Measurements from ENCODE around the gene AFTPH. TPM values are rescaled to one million over a fixed set of nuclear protein-coding genes. Genes with fewer than 3 reads are reported as not detected.

Gene AFTPH
- total and polyA plus RNA-seq, 8 donors: 16.1 to 35.4 (median 19.6) TPM

- H3K4me1 ChIP-seq: peaks cover 2 to 11% (median 3%) of the 10 kb centered on the region in 3 donors
- no peak overlapping the region for H3K4me3 ChIP-seq
- DNase-seq (no peak), ATAC-seq (peak in 2 of 4 donors; percentile 34 to 44), FAIRE-seq (no peak)
- no peaks in the 10 kb centered on the region for H3K9me3 ChIP-seq
- no peak for TF ChIP-seq CTCF (IDR thresholded peaks at IDR 0.05)
- WGBS, 2 donors: 91 to 96% methylated on average over 11 of the region's 11 CpGs
- no peaks in the 10 kb centered on the region for H3K27me3 ChIP-seq
- no peak overlapping the region for H3K27ac ChIP-seq
- intact Hi-C loops (cut with DNase I): no loop called here
- peaks cover 0 to 23% (median 4%) of the 10 kb centered on the region in 3 donors for H3K36me3 ChIP-seq
Observed at GRCh38 chr2:64634345-64635267, 110.5 kb downstream of the AFTPH start.

DNA sequence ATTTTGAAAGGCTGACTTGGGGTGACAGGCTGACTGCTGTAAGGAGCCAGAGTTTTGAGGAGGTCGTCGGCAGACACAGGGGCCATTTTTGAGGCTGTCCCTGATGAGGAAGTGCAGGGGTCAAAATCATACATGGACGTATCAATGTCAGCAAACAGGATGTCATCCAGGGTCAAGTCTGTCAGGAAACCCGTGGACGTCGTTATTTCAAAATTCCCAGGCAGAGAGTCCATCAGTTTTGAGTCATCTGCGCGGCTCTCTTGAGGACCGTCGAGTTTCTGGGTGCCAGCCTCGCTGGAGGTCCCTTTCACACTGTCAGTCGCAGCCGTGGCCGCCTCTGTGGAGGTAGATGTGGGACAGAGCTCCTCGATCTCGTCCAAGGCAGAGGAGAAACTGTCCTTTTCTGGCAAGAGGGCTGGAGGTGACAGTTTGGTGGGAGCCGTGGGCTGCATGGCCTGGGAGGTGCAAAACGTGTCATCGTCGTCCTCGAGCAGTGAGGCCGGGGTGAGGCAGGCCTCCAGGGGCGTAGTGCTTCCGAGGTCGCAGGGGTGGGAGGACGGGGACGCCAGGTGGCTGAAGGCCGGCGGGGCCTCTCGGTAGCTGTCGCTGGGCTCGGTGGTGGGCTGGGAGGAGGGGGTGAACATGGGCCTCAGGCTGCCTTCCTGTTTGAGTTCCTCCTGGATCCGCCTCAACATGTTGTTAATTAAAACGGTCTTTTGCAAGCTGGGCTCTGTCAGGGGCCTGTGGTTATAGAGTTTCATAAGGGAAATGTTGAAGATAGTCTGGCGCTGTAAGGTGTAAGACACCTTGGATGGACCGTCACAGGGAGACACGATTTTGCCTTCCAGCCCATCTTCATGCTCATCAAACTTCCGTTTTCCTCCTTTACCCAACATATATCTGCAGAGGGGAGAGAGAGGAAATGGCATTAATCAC, 112.1 kb downstream of the AFTPH start:
- Histone ChIP-seq H3K4me1 (peaks cover 5 to 16% (median 12%) of the 10 kb centered on the region in 3 donors), H3K27me3 (no peaks in the 10 kb centered on the region), H3K9me3 (no peaks in the 10 kb centered on the region), H3K27ac (no peak overlapping the region), H3K4me3 (no peak overlapping the region), H3K36me3 (peaks cover 0 to 23% (median 4%) of the 10 kb centered on the region in 3 donors)
- intact Hi-C loops (cut with DNase I): no loop called here
- DNase-seq (peak in 2 of 6 donors; percentile 53 to 62), FAIRE-seq (no peak), ATAC-seq (peak in 1 of 4 donors; percentile 20)
- WGBS, 2 donors: 89% methylated on average over 38 of the region's 38 CpGs
- no peak for TF ChIP-seq CTCF (IDR thresholded peaks at IDR 0.05)

DNA sequence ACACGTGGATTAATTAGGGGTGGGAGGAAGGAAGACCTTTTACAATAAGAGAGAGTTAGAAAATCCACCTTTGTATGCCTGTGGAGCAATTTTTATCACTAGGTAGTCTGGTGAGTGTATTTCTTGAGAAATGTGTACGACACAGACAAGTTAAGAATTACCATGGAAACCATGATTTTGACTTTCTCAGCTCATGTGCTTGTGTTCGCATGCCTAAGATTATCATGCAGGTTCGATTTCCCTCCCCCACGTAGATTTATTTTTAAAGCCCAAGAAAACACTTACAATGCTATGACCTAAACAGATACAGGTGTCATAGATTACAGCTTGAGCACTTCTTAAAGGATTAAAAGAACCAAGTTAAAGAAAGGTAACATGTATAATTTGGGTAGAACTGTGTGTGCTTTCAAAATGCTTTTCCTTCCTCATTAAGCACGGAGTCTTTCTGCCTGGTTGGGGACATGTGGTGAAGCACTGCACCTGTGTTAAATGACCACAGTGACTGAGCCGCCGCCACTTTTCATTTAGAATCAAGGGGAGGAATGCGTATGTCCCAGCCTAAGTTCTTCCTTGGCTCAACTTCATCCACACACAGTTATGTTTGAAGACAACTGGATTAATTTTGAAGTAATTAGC, 113.0 kb downstream of the AFTPH start:
- Histone ChIP-seq H3K4me1 (peaks cover 5 to 22% (median 17%) of the 10 kb centered on the region in 3 donors), H3K9me3 (no peaks in the 10 kb centered on the region), H3K36me3 (peaks cover 0 to 23% (median 4%) of the 10 kb centered on the region in 3 donors), H3K4me3 (no peak overlapping the region), H3K27ac (no peak overlapping the region), H3K27me3 (no peaks in the 10 kb centered on the region)
- no peak for TF ChIP-seq CTCF (IDR thresholded peaks at IDR 0.05)
- FAIRE-seq (no peak), ATAC-seq (peak in 1 of 4 donors; percentile 18), DNase-seq (no peak)
- WGBS, 2 donors: 61 to 65% methylated on average over 9 of the region's 9 CpGs
- intact Hi-C loops (cut with DNase I): no loop called here

DNA sequence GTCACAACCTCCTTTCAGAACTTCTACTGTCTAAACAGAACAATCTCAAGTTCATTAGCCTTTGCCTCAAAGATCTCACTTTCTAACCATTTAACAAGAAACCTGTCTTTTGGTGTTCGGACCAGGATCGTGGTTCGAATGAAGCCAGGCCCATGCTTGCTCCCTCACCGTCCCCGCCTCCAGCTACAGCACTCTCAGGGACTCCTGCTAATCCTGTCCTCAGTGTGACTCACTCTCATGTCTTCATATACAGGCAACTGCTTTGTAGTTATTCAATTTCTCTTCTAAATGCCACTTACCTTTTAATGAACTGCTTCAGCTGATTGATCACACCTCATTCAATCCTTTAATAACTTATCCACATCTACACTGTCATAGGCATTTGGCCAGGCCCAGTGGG, 113.8 kb downstream of the AFTPH start:
- Histone ChIP-seq H3K27me3 (no peaks in the 10 kb centered on the region), H3K9me3 (no peaks in the 10 kb centered on the region), H3K27ac (no peak overlapping the region), H3K4me1 (peaks cover 5 to 22% (median 17%) of the 10 kb centered on the region in 3 donors), H3K36me3 (peaks cover 0 to 23% (median 4%) of the 10 kb centered on the region in 3 donors), H3K4me3 (no peak overlapping the region)
- ATAC-seq (no peak), FAIRE-seq (no peak), DNase-seq (no peak)
- intact Hi-C loops (cut with DNase I): no loop called here
- no peak for TF ChIP-seq CTCF (IDR thresholded peaks at IDR 0.05)
- WGBS, 2 donors: 94 to 97% methylated on average over 5 of the region's 5 CpGs
